ENCODE results near the gene TAGAP. TPM values are rescaled to one million over a fixed set of nuclear protein-coding genes. Genes with fewer than 3 reads are reported as not detected.

The TAGAP gene
- total and polyA plus RNA-seq, 2 donors (not counting 1 experiment from before 2014, with no cell fraction given) = 167 to 242 TPM

GRCh38 chr6:159062564-159062945 is 17.8 kb upstream of the TAGAP start:
- peak overlapping the region; percentile 93 to 96 for H3K27ac ChIP-seq (ENCODE audit: low read length in 2 of 2)
- no peaks in the 10 kb centered on the region for H3K79me2 ChIP-seq (ENCODE audit: control insufficient read depth, insufficient read depth, low read length)
- no peaks in the 10 kb centered on the region for H4K20me1 ChIP-seq (ENCODE audit: control insufficient read depth, insufficient read depth, low read length, poor library complexity, severe bottlenecking)
- TF ChIP-seq CTCF (IDR thresholded peaks at IDR 0.05) = no peak
- TF ChIP-seq EZH2 (IDR thresholded peaks at IDR 0.05; ENCODE audit: borderline replicate concordance, insufficient read depth, low read depth, low read length, poor library complexity, severe bottlenecking) = no peak
- Mint-ChIP-seq H3K27me3 (no peaks in the 10 kb centered on the region), H3K4me1 (peaks cover 66% of the 10 kb centered on the region), H3K4me3 (peak overlapping the region; percentile 72), H3K9me3 (ENCODE audit: insufficient read depth) (no peaks in the 10 kb centered on the region), H3K27ac (peak overlapping the region; percentile 98)
- peak overlapping the region in 4 of 5 experiments; percentile 7 to 14 (median 8) for H3K4me3 ChIP-seq (ENCODE audit: control extremely low read depth in 1 of 5, extremely low read depth in 1 of 5, insufficient read depth in 1 of 5, low read depth in 2 of 5, low read length in 4 of 5)
- WGBS (ENCODE audit: insufficient coverage) = 0% methylated on average over 3 of the region's 3 CpGs
- no peaks in the 10 kb centered on the region for H3K27me3 ChIP-seq (replicated peaks in 1 of 4; ENCODE audit: control extremely low read depth in 1 of 4, control insufficient read depth in 3 of 4, insufficient read depth in 4 of 4, low read length in 3 of 4)
- H3K4me1 ChIP-seq (ENCODE audit: control insufficient read depth in 2 of 2, insufficient read depth in 2 of 2, low read length in 2 of 2) = peaks cover 48% of the 10 kb centered on the region in 2 donors
- ATAC-seq (ENCODE audit: low read depth) = peak; percentile 90
- intact Hi-C loops (cut with micrococcal nuclease) = loop anchor here (1.0 kb wide), 5 partner anchors 9 to 36 kb away; no protein-coding TSS in a partner anchor
- DNase-seq = peak; percentile 86
- peak overlapping the region; percentile 61 for H3K4me2 ChIP-seq (replicated peaks; ENCODE audit: low read depth, low read length, poor library complexity, severe bottlenecking)
- H3K9me3 ChIP-seq (ENCODE audit: control extremely low read depth in 1 of 3, control insufficient read depth in 2 of 3, insufficient read depth in 1 of 3, low read length in 2 of 3) = peaks cover 0 to 4% (median 0%) of the 10 kb centered on the region in 3 donors
- CTCF ChIA-PET = interaction anchor here (1.2 to 5.7 kb wide), 14 partner anchors 12 to 68 kb away, joined by 3 to 71 read pairs (median 6); partner anchors contain the start of gene TAGAP
- POLR2A ChIA-PET = interaction anchor here (0.8 to 4.2 kb wide), 12 partner anchors 9 to 66 kb away, joined by 3 to 25 read pairs (median 4); partner anchors contain the start of gene TAGAP
- peak overlapping the region; percentile 48 for H3K9ac ChIP-seq (ENCODE audit: low read length)
- no peaks in the 10 kb centered on the region for H3K36me3 ChIP-seq (replicated peaks in 1 of 2; ENCODE audit: control extremely low read depth in 1 of 2, control insufficient read depth in 1 of 2, extremely low read depth in 1 of 2, insufficient read depth in 2 of 2, low read length in 1 of 2)
- H2AFZ ChIP-seq (ENCODE audit: insufficient read depth, low read depth, low read length, poor library complexity, severe bottlenecking) = peak overlapping the region; percentile 7
